Inferior parietal cortex (tissue), 1 donor: ENCODE results near the gene CLK2.
A peak's percentile ranks its signal among the peaks of the same experiment; 100 is the strongest.
"Not testable (repeated sequence)": the region's sequence is repeated elsewhere in the genome, so short reads cannot be mapped to it uniquely, and the experiment has no call there.

ENCODE experiments used
- DNase-seq: peaks from one replicate; pipeline ENCODE4 v3.0.0-alpha.2; 2016; ENCODE audit errors: extremely low spot score

CLK2 gene

DNA sequence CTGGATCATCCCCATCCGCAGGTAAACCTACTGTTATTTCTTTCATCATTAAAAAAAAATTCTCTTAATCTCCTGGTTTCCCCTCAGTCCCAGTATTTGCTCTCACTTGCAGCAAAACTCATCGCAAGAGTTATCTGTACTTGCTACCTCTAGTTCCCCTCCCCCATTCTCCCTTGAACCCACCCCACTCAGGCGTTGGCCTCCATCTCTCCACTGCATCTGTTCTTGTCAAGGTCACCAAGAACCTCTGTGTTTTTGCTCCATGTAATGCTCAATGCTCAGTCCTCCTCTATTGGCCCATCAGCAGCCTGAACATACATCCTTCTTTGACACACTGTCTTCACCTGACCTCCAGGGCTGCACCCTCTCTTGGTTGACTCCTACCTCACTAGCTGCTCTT lies 23.4 kb upstream of the CLK2 start:
- no peak for DNase-seq

DNA sequence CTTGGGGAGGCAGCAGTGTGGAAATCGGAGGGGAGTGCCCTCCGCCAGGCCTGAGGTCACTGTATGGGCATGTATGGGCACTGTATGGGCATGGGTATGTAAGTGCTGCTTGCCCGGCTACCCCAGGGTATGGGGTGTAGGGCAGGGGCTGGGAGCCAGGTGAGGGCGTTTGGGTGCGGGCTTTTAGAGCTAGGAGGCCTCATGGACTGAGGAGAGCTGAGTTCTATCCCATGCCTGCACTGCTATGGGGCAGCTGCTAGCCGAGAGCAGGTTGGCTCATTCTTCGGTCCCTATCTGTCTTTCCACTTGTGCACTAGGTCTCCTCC lies 22.6 kb upstream of the CLK2 start:
- no peak for DNase-seq

DNA sequence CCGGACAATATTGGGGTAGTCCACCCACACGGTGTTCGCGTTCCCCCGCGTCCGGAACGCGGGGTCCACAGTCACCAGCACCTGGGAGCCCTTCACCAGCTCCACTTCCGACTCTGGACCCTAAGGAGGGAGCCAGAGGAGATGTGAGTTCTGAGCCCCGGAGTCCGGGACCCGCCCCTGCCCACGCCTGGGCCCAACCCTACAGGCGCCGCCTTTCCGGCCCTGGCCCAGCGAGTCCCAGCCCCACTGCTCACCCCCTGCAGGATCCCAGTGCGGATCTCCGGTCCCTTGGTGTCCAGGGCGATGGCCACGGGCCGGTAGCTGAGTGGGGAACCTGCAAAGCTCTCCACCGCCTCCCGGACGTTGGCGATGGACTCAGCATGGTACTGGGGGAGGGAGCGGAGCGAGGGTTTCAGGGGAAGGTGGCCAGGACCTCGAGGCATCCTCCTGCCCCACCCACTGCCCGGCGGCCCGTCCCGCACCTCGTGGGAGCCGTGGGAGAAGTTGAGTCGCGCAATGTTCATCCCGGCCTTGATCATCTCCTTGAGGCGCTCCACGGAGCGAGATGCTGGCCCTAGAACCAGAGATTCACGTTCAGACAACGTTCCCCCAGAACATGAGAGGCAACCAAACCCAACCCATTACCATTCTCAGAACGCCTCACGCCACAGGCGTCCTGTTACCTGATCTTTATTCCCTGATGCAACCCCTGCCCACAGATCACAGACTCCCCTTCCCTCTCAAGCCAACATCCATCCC lies 22.1 kb upstream of the CLK2 start:
- DNase-seq, result no peak

DNA sequence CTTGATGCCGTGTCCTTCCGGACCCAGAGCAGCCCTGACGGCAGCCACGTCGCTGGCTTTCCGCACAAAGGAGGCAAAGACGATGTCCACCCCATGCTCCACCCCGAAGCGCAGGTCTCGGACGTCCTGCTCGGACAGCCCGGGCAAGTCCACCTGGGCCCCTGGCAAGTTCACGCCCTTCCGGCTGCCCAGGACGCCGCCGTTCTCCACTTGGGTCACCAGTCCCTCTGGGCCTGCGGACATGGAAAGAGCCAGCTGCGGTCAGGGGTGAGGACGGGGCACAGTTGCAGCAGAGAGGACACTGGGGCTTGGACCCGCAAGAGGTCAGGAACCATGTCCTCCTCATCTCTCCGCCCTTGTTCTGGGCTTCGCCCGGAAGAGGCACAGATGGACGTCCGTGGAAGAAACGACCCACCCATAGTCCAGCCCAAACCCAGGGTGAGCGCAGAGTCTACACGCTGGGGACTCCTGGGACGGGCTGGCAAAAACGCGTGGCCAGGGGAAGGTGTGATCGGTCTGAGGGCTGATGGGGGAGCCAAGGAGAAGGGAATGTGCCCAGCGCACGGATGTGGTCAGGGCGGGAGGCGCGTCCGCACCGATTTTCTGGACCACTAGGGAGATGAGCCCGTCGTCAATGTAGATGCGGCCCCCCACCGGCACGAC lies 21.3 kb upstream of the CLK2 start:
- DNase-seq, result no peak

DNA sequence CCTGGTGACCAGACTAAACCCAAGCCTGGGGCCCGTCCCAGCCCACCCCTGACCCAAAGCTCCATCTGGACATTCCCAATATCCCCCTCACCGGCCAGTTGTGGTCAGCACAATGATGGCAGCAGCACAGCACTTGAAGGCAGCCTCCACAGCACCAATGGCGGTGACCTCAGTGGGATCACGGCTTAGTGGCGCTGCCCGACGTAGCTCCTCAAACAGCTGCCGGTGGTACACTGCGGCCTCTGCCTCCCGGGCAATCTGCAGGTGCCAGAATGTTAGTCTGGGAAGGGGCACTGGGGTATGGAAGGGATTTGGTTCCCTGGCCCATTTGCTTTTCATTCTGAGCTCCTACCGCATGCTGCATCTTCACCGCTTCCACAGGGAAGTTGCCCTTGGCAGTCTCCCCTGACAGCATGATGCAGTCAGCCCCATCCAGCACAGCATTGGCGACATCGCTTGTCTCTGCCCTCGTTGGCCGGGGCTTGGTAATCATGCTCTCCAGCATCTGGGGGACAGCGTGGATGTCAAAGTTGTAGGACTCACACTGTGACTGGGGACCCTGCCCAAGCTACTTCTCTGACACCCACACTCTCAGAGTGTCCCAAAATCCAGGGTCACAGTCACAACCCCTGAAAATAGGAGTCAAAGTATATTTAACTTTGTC lies 19.9 kb upstream of the CLK2 start:
- DNase-seq, result no peak

DNA sequence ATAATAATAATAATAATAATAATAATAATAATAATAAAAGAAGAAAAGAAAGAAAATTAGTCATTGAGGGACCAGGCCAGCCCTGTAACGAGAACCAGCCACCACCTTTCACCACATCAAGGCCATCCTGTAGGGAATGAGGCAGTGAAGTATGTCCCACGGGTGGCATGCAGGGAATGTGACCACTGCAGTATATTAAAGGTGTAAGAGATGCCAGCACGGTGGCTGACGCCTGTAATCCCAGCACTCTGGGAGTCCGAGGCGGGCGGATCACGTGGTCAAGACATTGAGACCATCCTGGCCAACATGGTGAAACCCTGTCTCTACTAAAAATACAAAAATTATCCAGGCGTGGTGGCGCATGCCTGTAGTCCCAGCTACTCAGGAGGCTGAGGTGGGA lies 17.7 kb upstream of the CLK2 start:
- DNase-seq, result not testable (repeated sequence)

DNA sequence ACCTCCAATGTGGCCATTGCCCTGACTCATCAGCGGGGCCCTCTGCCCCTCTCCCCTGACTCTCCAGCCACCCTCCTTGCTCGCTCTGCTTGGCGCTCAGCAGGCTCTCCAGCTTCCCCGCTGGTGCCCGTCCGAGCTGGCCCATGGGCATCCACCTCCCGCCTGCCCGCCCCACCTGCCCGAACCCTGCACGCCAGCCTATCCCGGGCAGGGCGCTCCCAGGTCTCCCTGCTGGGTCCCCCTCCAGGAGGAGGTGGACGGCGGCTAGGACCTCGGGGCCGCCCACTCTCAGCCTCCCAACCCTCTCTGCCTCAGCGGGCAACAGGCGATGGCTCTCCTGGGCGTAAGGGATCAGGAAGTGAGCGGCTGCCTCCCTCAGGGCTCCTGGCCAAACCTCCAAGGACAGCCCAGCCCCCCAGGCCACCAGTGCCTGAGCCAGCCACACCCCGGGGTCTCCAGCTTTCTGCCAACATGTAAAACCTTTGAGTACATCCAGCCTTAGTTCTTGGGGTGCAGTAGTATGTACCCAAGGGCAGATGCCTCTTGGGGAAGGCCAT lies 14.8 kb upstream of the CLK2 start:
- DNase-seq, result no peak

DNA sequence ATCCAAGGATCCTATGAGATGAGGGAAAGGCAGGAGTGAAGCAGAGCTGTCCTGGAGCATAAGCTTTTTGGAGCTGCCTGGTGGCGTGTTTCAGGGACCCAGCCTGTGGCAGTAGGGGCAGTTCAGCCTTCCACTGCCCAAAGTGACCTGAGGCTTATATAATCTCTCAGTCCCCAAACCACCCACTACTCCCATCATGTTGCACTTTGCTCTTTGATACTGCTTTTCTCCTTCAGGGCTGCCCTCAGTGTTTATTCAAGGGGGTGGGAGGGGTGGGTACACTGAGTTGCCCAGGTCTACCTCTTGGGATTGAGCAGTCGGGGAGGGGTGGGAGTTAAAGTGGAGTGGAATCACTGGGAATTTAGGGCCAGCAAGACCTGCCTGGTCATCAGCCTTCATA lies 13.2 kb upstream of the CLK2 start:
- DNase-seq, result no peak

DNA sequence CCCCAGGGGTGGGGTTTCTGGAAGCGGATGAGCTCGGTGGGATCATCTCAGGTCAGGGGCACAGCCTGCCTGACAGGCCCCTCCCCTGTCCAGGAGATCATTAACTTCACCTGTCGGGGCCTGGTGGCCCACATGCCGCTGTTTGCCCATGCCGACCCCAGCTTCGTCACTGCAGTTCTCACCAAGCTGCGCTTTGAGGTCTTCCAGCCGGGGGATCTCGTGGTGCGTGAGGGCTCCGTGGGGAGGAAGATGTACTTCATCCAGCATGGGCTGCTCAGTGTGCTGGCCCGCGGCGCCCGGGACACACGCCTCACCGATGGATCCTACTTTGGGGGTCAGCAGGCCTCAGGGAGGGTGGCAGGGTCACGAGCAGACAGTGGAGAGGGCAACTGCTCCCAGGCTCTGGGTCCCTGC lies 12.3 kb upstream of the CLK2 start:
- DNase-seq, result no peak

DNA sequence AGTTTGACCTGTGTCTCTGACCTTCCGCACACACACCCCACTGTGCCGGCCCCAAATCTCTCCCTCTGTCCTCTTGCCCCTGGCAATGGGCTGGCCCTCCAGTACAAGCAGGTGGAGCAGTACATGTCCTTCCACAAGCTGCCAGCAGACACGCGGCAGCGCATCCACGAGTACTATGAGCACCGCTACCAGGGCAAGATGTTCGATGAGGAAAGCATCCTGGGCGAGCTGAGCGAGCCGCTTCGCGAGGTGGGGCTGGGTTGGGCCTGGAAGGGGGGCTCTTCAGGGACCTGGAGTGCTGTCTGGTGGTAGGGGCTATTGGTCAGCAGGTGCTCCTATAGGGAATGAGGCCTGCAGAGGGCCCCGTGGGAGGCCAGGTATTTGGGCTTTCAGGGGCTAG lies 11.8 kb upstream of the CLK2 start:
- DNase-seq, result no peak

DNA sequence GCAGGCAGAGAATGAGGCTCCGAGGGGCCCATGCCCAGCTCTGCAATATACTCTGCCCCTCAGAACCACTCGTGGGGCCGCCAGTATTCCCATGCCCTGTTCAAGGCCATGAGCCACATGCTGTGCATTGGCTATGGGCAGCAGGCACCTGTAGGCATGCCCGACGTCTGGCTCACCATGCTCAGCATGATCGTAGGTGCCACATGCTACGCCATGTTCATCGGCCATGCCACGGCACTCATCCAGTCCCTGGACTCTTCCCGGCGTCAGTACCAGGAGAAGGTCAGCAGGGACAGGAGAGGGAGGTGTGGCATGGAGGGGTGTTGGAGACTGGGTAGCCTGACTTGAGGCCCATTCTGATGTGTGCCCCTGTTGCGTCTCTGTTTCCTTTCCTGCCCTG lies 11.2 kb upstream of the CLK2 start:
- no peak for DNase-seq

DNA sequence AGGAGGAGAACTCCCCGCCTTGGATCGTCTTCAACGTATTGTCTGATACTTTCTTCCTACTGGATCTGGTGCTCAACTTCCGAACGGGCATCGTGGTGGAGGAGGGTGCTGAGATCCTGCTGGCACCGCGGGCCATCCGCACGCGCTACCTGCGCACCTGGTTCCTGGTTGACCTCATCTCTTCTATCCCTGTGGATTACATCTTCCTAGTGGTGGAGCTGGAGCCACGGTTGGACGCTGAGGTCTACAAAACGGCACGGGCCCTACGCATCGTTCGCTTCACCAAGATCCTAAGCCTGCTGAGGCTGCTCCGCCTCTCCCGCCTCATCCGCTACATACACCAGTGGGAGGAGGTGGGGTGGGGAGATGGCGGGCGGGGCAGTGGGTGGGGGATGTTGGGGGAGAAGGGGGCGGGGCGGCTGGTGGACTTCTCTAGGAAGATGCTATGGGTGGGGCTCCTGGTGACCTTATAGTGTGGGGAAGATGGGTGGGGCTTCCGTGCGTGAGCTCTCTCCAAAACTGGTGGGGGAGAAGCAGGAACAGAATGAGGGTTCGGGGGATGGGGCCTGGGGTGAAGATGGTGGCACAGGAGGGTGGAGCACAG lies 9.3 kb upstream of the CLK2 start:
- DNase-seq, result no peak

DNA sequence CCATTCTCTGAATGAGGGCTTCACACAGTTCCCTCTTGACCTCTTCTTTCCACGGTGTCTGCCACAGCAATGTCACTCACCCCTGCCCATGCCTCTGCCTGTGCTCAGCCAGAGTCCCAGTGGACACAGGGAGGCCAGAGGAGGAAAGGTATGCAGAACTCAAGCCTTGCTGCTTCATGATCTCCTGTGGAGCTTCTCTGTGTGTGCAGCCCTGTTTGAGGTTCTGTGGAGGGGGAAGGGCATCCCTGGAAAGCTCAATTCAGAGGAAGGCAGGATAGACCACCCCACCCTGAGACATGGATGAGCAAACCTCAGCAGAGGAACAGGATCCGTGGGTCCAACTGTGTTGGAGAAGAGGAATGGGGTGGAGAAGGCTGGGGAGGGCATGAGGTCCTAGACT lies 6.0 kb upstream of the CLK2 start:
- no peak for DNase-seq

DNA sequence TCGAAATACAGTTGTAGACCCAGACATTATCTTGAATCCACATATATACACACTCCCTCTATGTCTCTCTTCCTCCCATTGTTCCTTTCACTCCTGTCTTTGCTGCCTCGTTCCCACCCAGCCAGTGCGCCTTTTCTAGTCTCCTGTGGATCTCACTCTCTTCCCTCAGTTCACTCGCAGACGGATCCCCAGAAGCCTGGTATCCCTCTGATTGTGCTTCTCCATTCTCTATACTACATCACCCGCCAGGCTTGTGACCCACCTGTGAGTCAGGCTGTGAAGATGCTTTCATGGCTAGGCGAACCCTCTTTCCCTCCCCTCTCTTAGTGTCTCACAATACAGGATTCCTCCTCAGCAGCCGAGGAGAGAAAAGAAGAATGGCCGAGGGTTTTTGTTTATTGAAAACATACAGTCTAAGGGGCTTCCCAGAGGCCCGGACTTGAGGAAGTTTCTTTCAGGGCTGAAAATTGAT lies 5.4 kb upstream of the CLK2 start:
- peak; percentile 13 for DNase-seq

DNA sequence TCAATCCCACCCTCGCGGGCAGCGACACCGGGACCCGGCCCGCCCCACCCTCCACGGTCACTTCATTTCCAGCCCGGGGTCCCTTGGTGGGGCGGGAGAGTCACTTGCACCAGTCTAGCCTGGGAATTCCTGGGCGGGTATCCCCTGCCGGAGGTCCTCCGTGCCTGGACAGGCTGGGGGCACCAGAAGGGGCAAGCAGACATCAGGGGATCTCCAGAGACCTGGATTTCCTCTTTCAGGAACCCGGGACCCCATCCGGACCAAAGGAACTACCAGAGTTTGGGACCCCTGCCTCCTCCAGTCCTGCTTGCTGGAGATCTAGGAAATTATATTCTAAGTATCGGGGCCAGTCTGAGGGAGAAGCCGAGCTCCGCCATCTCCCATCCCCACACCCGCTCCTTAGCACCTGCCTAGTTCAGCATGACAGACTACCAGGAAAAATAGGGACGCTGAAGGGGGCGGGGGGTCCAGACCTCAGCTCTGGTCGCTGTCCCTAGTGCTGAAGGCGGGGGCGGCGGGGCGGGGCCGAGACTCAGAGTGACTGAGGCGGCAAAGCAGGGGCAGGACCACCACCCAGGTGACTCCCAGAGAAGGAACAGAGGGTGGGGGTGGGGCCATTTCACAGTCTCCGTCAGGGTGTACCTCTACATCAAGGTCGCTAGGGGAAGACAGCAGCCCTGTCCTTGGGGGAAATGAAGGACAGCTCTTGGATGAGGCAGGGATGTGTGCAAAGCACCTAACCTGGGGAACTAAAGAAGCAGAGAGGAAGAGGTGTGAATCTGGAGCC lies 4.8 kb upstream of the CLK2 start:
- no peak for DNase-seq

DNA sequence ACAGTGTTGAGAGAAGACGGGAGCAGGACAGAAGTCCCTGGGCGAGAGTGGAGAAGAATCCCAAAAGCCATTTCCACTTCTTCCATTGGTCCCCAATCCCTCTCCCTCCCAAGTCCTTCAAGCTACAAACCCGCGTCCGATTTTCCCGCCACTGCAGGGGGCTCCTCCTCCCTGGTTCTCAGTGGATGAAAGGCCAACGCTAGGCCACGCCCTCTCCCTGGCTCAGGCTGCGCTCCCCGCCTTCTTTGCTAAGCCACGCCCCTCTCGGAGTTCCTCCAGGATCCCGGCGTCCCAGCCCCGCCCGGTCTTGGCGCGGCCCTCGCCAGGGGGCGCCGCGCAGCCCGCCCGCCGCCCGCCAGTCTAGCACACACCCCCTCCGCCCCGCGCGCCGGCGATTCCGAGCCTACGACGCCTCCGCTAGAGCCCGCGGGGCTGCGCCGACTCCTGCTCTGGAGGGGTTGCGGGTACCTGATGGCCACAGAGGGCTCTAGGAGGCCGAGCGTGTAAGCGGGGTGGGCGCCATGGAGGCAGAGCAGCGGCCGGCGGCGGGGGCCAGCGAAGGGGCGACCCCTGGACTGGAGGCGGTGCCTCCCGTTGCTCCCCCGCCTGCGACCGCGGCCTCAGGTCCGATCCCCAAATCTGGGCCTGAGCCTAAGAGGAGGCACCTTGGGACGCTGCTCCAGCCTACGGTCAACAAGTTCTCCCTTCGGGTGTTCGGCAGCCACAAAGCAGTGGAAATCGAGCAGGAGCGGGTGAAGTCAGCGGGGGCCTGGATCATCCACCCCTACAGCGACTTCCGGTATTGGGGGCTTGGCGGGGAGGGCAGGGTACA lies 4.0 kb upstream of the CLK2 start, which contains the start of gene HCN3:
Gene HCN3, plus strand, starts transcription at position 394 of the 832 bp plus-strand sequence. Its CDS starts 128 bp downstream, at position 522.
- peak; percentile 97 for DNase-seq

DNA sequence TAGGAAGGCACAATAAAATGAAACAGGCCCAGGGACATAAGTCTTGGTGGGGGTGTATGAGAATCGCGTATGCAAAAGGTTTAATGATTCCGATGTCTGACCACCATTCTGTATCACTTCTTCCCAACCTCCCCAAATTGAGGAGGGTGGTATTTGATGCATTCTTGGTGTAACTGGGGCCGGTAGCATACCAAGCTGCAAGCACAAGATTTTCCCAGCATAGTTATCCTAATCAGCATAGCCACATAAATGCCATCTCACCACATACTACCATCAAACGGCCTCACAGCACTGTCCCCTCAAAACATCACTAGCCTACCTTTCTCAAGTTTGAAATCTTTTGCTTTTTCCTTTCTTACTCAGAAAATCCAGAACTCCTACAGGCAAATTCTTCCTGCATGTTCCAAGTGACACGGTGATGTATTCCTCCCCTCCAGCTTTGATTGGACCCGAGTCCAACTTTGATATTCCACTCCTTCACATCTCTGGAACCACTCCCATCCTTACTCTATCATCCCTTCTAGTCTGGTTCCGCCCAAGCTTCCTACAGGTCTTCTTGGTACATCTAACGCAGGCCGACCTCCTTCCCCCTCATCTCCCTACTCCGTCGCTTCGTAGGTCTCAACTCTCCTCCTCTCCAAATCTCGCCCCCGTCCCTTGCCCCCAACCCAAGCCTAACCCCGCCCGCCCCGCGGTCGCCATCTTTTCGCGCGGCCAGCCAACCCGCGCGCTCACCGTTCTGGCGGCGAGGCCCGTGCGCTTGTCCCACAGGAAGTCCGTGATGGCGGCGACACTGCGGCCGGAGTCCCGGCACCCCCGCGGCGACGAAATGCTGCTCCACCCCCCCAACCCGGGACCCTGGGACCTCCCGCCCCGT lies 600 bp downstream of the CLK2 start:
- DNase-seq, result no peak

DNA sequence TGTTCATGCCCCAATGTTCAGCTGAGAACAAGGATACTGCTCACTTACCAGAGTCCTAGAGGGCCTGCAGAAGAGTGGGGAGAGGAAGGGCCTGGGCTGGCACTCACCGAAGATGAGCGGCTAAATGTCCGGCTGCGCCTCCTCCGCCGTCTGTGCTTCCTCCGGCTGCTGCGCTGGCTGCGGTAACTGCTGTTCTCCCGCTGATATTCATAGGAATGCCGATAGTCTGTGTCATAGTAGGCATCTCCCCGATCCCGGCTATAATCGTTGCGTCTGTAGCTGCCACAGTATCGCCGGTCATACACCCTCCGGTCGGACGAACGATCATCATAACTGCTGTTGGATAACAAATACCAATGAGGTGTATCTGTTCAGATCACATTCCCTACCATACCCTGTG lies 3.9 kb downstream of the CLK2 start:
- DNase-seq, result no peak

DNA sequence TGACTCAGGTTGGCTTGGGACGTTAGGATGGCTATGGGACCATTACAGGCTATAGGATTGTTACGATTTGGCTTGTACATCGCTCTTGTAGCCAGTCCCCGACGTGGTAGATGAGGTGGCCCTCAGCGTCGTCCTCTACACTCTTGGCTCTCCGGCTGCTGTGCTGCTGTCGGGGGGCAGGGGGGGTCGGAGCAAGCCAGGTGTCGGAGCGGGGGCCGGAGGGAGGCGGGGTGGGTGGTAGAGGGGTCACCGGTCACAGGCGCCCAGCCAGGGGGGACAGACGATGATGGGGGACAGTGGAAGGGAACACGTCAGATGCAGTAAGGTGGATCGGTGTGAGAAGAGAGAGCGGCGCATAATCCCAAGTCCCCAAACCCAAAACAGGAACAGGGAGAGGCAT lies 4.7 kb downstream of the CLK2 start:
- no peak for DNase-seq

DNA sequence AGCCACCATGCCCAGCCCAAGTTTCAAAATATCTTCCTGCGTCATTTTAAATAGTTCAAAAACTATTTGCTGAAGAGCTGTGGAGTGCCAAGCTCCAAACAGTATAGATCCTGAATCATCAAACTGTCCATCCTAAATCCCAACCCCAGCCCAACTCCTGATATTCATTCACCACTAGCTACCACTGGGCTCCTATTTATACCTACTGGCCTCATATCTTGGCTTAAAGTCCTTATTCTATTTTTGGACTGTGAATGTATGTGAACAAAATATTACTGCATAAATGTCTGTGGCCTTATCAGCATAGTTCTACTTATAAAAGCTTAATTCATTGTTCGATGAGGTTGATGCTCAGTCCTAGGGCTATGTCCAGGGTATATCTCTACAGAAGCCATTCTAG lies 5.9 kb downstream of the CLK2 start:
- DNase-seq, result no peak
